Neuronal stem cell (in vitro differentiated cells): ENCODE results near the gene STAT5A.
A peak's percentile ranks its signal among the peaks of the same experiment; 100 is the strongest.

Source experiments
- DNase-seq: peaks from one replicate; pipeline ENCODE4 v3.0.0-alpha.2; 2013; ENCODE audit warnings: low spot score
- H2AFZ ChIP-seq: one replicate; pipeline ENCODE4 v1.6.1; 2013; ENCODE audit warnings: mild to moderate bottlenecking, low read length, inconsistent platforms
- H2AK5ac ChIP-seq: 2 replicates; pipeline ENCODE4 v1.6.1; 2013; ENCODE audit warnings: low read depth, mild to moderate bottlenecking, inconsistent platforms, low read length, moderate library complexity, mixed read lengths
- H2BK120ac ChIP-seq: 2 replicates; pipeline ENCODE4 v1.6.1; 2013; ENCODE audit warnings: low read depth, mild to moderate bottlenecking, inconsistent platforms, low read length, moderate library complexity, mixed read lengths
- H2BK12ac ChIP-seq: one replicate; pipeline ENCODE4 v1.6.1; 2013; ENCODE audit warnings: low read length, inconsistent platforms
- H2BK15ac ChIP-seq: 2 replicates; pipeline ENCODE4 v1.6.1; 2013; ENCODE audit warnings: mild to moderate bottlenecking, low read length, inconsistent platforms, mixed read lengths
- H2BK5ac ChIP-seq: one replicate; pipeline ENCODE4 v1.6.1; 2013; ENCODE audit warnings: inconsistent platforms, mild to moderate bottlenecking, low read length, moderate library complexity
- H3K14ac ChIP-seq: one replicate; pipeline ENCODE4 v1.6.1; 2013; ENCODE audit warnings: low read length, inconsistent platforms
- H3K18ac ChIP-seq: 2 replicates; pipeline ENCODE4 v1.6.1; 2013; ENCODE audit warnings: low read length, inconsistent platforms
- H3K23ac ChIP-seq: 2 replicates; pipeline ENCODE4 v1.6.1; 2013; ENCODE audit warnings: low read depth, mild to moderate bottlenecking, mixed read lengths, low read length, inconsistent platforms; ENCODE audit not compliant: poor library complexity
- H3K27ac ChIP-seq: replicated peaks from 3 replicates; pipeline ENCODE4 v1.5.1; 2013; ENCODE audit warnings: low read length, inconsistent platforms
- H3K27me3 ChIP-seq, 3 experiments: 2 replicates each; pipeline ENCODE4 v1.6.1; 2013; ENCODE audit warnings: low read length in 3 of 3, mild to moderate bottlenecking in 2 of 3, inconsistent platforms in 1 of 3, low read depth in 1 of 3, mixed read lengths in 1 of 3, moderate library complexity in 1 of 3; ENCODE audit not compliant: control insufficient read depth in 3 of 3, insufficient read depth in 3 of 3
- H3K36me3 ChIP-seq, 2 donors: replicated peaks in 1 of 2; 2 replicates each; pipeline ENCODE4 v1.6.1; 2013; ENCODE audit warnings: low read length in 2 of 2; ENCODE audit not compliant: control insufficient read depth in 2 of 2, insufficient read depth in 2 of 2
- H3K4ac ChIP-seq: 2 replicates; pipeline ENCODE4 v1.6.1; 2013; ENCODE audit warnings: inconsistent platforms, mild to moderate bottlenecking, low read length, moderate library complexity
- H3K4me1 ChIP-seq, 2 donors: 1 replicate in 1 of 2; 2 replicates in 1 of 2; pipeline ENCODE4 v1.6.1; 2013; ENCODE audit warnings: low read length in 2 of 2, low read depth in 1 of 2; ENCODE audit not compliant: control insufficient read depth in 2 of 2, insufficient read depth in 1 of 2
- H3K4me2 ChIP-seq: one replicate; pipeline ENCODE4 v1.6.1; 2013; ENCODE audit warnings: mild to moderate bottlenecking, low read length, inconsistent platforms; ENCODE audit not compliant: insufficient read depth, poor library complexity, severe bottlenecking
- H3K4me3 ChIP-seq, 2 donors: 2 replicates each; pipeline ENCODE4 v1.5.1; 2013; ENCODE audit warnings: low read length in 2 of 2, mild to moderate bottlenecking in 2 of 2, inconsistent platforms in 1 of 2, moderate library complexity in 1 of 2
- H3K79me1 ChIP-seq: one replicate; pipeline ENCODE4 v1.6.1; 2013; ENCODE audit warnings: low read depth, mild to moderate bottlenecking, inconsistent platforms, low read length, moderate library complexity
- H3K9ac ChIP-seq: one replicate; pipeline ENCODE4 v1.6.1; 2013; ENCODE audit warnings: mild to moderate bottlenecking, low read depth, low read length, inconsistent platforms; ENCODE audit not compliant: poor library complexity
- H3K9me3 ChIP-seq, 2 donors: replicated peaks in 1 of 2; 2 replicates each; pipeline versions ENCODE3 to v1.6.1; 2013; ENCODE audit warnings: low read length in 2 of 2, mild to moderate bottlenecking in 2 of 2, inconsistent platforms in 1 of 2, low read depth in 1 of 2, mixed read lengths in 1 of 2, moderate library complexity in 1 of 2; ENCODE audit not compliant: control insufficient read depth in 2 of 2, insufficient read depth in 1 of 2
- H4K8ac ChIP-seq: one replicate; pipeline ENCODE4 v1.6.1; 2013; ENCODE audit warnings: low read depth, mild to moderate bottlenecking, inconsistent platforms, low read length, moderate library complexity
- H4K91ac ChIP-seq: one replicate; pipeline ENCODE4 v1.6.1; 2013; ENCODE audit warnings: low read length, low read depth, mild to moderate bottlenecking, inconsistent platforms; ENCODE audit not compliant: poor library complexity
- WGBS, 2 donors: extraction: QIAGEN DNeasy Blood & Tissue Kit; methylation state at CpG; one replicate each; pipeline ENCODE4 v1.1.7; 2013; ENCODE audit warnings: missing lambda C conversion rate in 2 of 2, mixed read lengths in 1 of 2; ENCODE audit not compliant: insufficient read length in 2 of 2, insufficient replicate concordance in 1 of 2; ENCODE audit errors: extremely low coverage in 2 of 2; 5-methylcytosine and 5-hydroxymethylcytosine counted together

Gene STAT5A

GRCh38 chr17:42308446-42308845 is 20.1 kb downstream of the STAT5A start:
- no peak overlapping the region for H3K4ac ChIP-seq
- H3K4me2 ChIP-seq: no peak overlapping the region
- H3K27me3 ChIP-seq: no peaks in the 10 kb centered on the region
- peak overlapping the region; percentile 31 for H3K14ac ChIP-seq
- no peak overlapping the region for H4K91ac ChIP-seq
- peaks cover 0 to 33% of the 10 kb centered on the region in 2 donors for H3K36me3 ChIP-seq
- no peak overlapping the region for H3K23ac ChIP-seq
- peak overlapping the region; percentile 22 for H2BK5ac ChIP-seq
- no CpG with 5 or more reads among the region's 7 CpGs for WGBS, 2 donors
- H3K9me3 ChIP-seq: no peaks in the 10 kb centered on the region
- no peak overlapping the region for H2AFZ ChIP-seq
- no peak overlapping the region for H2BK120ac ChIP-seq
- peak overlapping the region; percentile 24 for H3K18ac ChIP-seq
- H4K8ac ChIP-seq: no peak overlapping the region
- no peak overlapping the region for H3K9ac ChIP-seq
- H2BK15ac ChIP-seq: peak overlapping the region; percentile 84
- no peak overlapping the region for H3K4me3 ChIP-seq
- H2BK12ac ChIP-seq: no peak overlapping the region
- no peaks in the 10 kb centered on the region for H3K79me1 ChIP-seq
- no peak for DNase-seq
- H3K4me1 ChIP-seq: peaks cover 13 to 16% of the 10 kb centered on the region in 2 donors
- H2AK5ac ChIP-seq: peak overlapping the region; percentile 77
- no peak overlapping the region for H3K27ac ChIP-seq

GRCh38 chr17:42309142-42309541 is 20.8 kb downstream of the STAT5A start:
- no peak overlapping the region for H3K14ac ChIP-seq
- no peak overlapping the region for H3K18ac ChIP-seq
- WGBS, 2 donors: no CpG with 5 or more reads among the region's 9 CpGs
- peak overlapping the region; percentile 72 for H2AK5ac ChIP-seq
- no peaks in the 10 kb centered on the region for H3K9me3 ChIP-seq
- H2BK12ac ChIP-seq: no peak overlapping the region
- no peak overlapping the region for H2AFZ ChIP-seq
- H2BK120ac ChIP-seq: no peak overlapping the region
- no peak overlapping the region for H3K4me3 ChIP-seq
- no peak overlapping the region for H4K91ac ChIP-seq
- H4K8ac ChIP-seq: peak overlapping the region; percentile 7
- no peak overlapping the region for H3K4ac ChIP-seq
- H3K36me3 ChIP-seq: peaks cover 0 to 40% of the 10 kb centered on the region in 2 donors
- no peak overlapping the region for H3K27ac ChIP-seq
- no peak overlapping the region for H2BK5ac ChIP-seq
- H3K27me3 ChIP-seq: no peaks in the 10 kb centered on the region
- no peaks in the 10 kb centered on the region for H3K79me1 ChIP-seq
- H3K4me1 ChIP-seq: peaks cover 13 to 16% of the 10 kb centered on the region in 2 donors
- no peak overlapping the region for H3K9ac ChIP-seq
- H3K23ac ChIP-seq: no peak overlapping the region
- H2BK15ac ChIP-seq: no peak overlapping the region
- no peak for DNase-seq
- no peak overlapping the region for H3K4me2 ChIP-seq

DNA sequence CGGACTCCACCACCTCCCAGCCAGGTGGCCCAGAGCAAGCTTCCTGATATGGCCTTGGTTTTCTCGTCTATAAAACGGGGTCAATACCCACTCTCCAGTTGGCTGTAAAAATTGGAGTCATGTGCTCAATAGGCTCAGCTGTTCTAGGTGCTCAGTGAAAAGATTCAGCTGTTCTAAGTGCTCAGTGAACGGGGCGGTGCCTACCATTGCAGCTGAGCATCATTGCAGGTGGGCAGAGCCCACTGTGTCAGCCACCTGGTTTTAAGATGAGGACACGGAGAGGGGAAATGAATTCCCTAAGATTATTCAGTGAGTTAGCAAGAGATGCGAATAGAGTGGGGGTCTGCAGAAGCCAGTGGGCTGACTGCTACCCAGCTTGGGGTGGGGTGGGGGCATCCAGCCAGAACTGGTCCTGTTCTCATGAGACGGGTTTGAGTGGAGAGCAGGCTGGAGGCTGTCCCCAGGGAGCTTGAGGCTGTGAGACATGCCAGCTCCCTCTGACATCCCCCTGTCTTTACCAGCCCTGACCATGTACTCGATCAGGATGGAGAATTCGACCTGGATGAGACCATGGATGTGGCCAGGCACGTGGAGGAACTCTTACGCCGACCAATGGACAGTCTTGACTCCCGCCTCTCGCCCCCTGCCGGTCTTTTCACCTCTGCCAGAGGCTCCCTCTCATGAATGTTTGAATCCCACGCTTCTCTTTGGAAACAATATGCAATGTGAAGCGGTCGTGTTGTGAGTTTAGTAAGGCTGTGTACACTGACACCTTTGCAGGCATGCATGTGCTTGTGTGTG is 21.9 kb downstream of the STAT5A start:
- no peak overlapping the region for H3K4ac ChIP-seq
- H2BK15ac ChIP-seq: peak overlapping the region; percentile 35
- no peaks in the 10 kb centered on the region for H3K9me3 ChIP-seq
- H2BK12ac ChIP-seq: no peak overlapping the region
- WGBS, 2 donors: no CpG with 5 or more reads among the region's 19 CpGs
- H3K4me3 ChIP-seq: no peak overlapping the region
- no peak overlapping the region for H2BK120ac ChIP-seq
- no peak for DNase-seq
- H3K27me3 ChIP-seq: no peaks in the 10 kb centered on the region
- peak overlapping the region; percentile 78 for H3K9ac ChIP-seq
- H2AFZ ChIP-seq: no peak overlapping the region
- H3K23ac ChIP-seq: peak overlapping the region; percentile 75
- peaks cover 1 to 50% of the 10 kb centered on the region in 2 donors for H3K36me3 ChIP-seq
- H3K27ac ChIP-seq: no peak overlapping the region
- H3K18ac ChIP-seq: peak overlapping the region; percentile 40
- H4K91ac ChIP-seq: no peak overlapping the region
- no peak overlapping the region for H4K8ac ChIP-seq
- no peak overlapping the region for H2AK5ac ChIP-seq
- H3K14ac ChIP-seq: peak overlapping the region; percentile 39
- no peak overlapping the region for H2BK5ac ChIP-seq
- no peak overlapping the region for H3K4me2 ChIP-seq
- no peaks in the 10 kb centered on the region for H3K79me1 ChIP-seq
- peaks cover 13 to 16% of the 10 kb centered on the region in 2 donors for H3K4me1 ChIP-seq

DNA sequence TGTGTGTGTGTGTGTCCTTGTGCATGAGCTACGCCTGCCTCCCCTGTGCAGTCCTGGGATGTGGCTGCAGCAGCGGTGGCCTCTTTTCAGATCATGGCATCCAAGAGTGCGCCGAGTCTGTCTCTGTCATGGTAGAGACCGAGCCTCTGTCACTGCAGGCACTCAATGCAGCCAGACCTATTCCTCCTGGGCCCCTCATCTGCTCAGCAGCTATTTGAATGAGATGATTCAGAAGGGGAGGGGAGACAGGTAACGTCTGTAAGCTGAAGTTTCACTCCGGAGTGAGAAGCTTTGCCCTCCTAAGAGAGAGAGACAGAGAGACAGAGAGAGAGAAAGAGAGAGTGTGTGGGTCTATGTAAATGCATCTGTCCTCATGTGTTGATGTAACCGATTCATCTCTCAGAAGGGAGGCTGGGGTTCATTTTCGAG is 22.5 kb downstream of the STAT5A start:
- Histone ChIP-seq H3K4ac (no peak overlapping the region), H2BK15ac (peak overlapping the region; percentile 35), H3K23ac (peak overlapping the region; percentile 75), H3K14ac (peak overlapping the region; percentile 39), H2AFZ (no peak overlapping the region), H3K36me3 (peaks cover 4 to 56% of the 10 kb centered on the region in 2 donors), H3K9me3 (no peaks in the 10 kb centered on the region), H2BK5ac (no peak overlapping the region), H3K27me3 (no peaks in the 10 kb centered on the region), H2AK5ac (no peak overlapping the region), H3K27ac (no peak overlapping the region), H4K8ac (no peak overlapping the region), H2BK120ac (peak overlapping the region; percentile 37), H2BK12ac (no peak overlapping the region), H3K4me1 (peaks cover 16% of the 10 kb centered on the region in 2 donors), H3K4me2 (no peak overlapping the region), H3K18ac (peak overlapping the region; percentile 59), H3K79me1 (no peaks in the 10 kb centered on the region), H3K4me3 (no peak overlapping the region), H3K9ac (peak overlapping the region; percentile 78), H4K91ac (no peak overlapping the region)
- WGBS, 2 donors: no CpG with 5 or more reads among the region's 9 CpGs
- DNase-seq: no peak
